ENCODE measurements around the gene SFT2D2.
"Not testable (repeated sequence)": the region's sequence is repeated elsewhere in the genome, so short reads cannot be mapped to it uniquely, and the experiment has no call there.

Gene SFT2D2

GRCh38 chr1:168225476-168226190 is at the start of gene SFT2D2:
TSS of gene SFT2D2 (plus strand) at chr1:168226004. CDS start at chr1:168226080, 76 bp downstream.
- DNase-seq: peak; percentile 92

GRCh38 chr1:168178227-168178637 is 47.6 kb upstream of the SFT2D2 start:
- no peak for DNase-seq

GRCh38 chr1:168178638-168179437 is 47.0 kb upstream of the SFT2D2 start, which contains the start of gene TIPRL:
TSS of gene TIPRL (plus strand) at chr1:168178962. CDS start at chr1:168179078, 116 bp downstream.
- DNase-seq: peak; percentile 98

GRCh38 chr1:168179438-168180147 is 46.2 kb upstream of the SFT2D2 start:
- DNase-seq: no peak

GRCh38 chr1:168180148-168180524 is 45.7 kb upstream of the SFT2D2 start:
- DNase-seq: peak; percentile 21

GRCh38 chr1:168181063-168181720 is 44.6 kb upstream of the SFT2D2 start:
- not testable (repeated sequence) for DNase-seq

GRCh38 chr1:168187177-168187576 is 38.6 kb upstream of the SFT2D2 start:
- no peak for DNase-seq

GRCh38 chr1:168190403-168190802 is 35.4 kb upstream of the SFT2D2 start:
- no peak for DNase-seq

- DNase-seq: peak; percentile 27
These were observed 30.3 kb upstream of the SFT2D2 start for GRCh38 chr1:168195199-168196135.

- no peak for DNase-seq
These were observed 26.7 kb upstream of the SFT2D2 start for GRCh38 chr1:168199056-168199455.

GRCh38 chr1:168202941-168203654 is 22.7 kb upstream of the SFT2D2 start:
- no peak for DNase-seq

GRCh38 chr1:168206111-168206510 is 19.7 kb upstream of the SFT2D2 start:
- no peak for DNase-seq

GRCh38 chr1:168207673-168208072 is 18.1 kb upstream of the SFT2D2 start:
- not testable (repeated sequence) for DNase-seq

- no peak for DNase-seq
These were observed 15.5 kb upstream of the SFT2D2 start for GRCh38 chr1:168210312-168210711.

GRCh38 chr1:168213349-168213748 is 12.5 kb upstream of the SFT2D2 start:
- DNase-seq: no peak

- DNase-seq: no peak
These were observed 9.6 kb upstream of the SFT2D2 start for GRCh38 chr1:168216171-168216570.

GRCh38 chr1:168217664-168218063 is 8.1 kb upstream of the SFT2D2 start:
- DNase-seq: no peak

- DNase-seq: no peak
These were observed 7.1 kb upstream of the SFT2D2 start for GRCh38 chr1:168218658-168219057.

GRCh38 chr1:168220470-168220871 is 5.3 kb upstream of the SFT2D2 start:
- DNase-seq: peak; percentile 41

- no peak for DNase-seq
These were observed 4.5 kb upstream of the SFT2D2 start for GRCh38 chr1:168221275-168221674.

- no peak for DNase-seq
These were observed 2.5 kb upstream of the SFT2D2 start for GRCh38 chr1:168223261-168223660.

All from hematopoietic multipotent progenitor cell treated with erythropoietin and hydrocortisone succinate and interleukin-3 and kit ligand, for 6 days (in vitro differentiated cells).